Hepatocyte (in vitro differentiated cells): ENCODE results near the gene ATP5F1D. TPM values are rescaled to one million over a fixed set of nuclear protein-coding genes. Genes with fewer than 3 reads are reported as not detected.

Experiments used
- DNase-seq: peaks from one replicate; pipeline ENCODE4 v3.0.0-alpha.2; 2016; ENCODE audit warnings: low spot score
- H2AFZ ChIP-seq: fragments of 200-600 bp; sonication (generic); 2 replicates; pipeline ENCODE4 v1.6.0; 2016; ENCODE audit warnings: antibody characterized with exemption, mild to moderate bottlenecking
- H3K27ac ChIP-seq: fragments of 200-600 bp; sonication (generic); 2 replicates; pipeline ENCODE4 v1.5.1; 2016; ENCODE audit warnings: mild to moderate bottlenecking
- H3K27me3 ChIP-seq: fragments of 200-600 bp; sonication (generic); 2 replicates; pipeline ENCODE4 v1.6.1; 2016
- H3K36me3 ChIP-seq: fragments of 200-600 bp; sonication (generic); replicated peaks from 2 replicates; pipeline ENCODE4 v1.5.1; 2016; ENCODE audit warnings: low read depth; ENCODE audit not compliant: insufficient read depth
- H3K4me1 ChIP-seq: fragments of 200-600 bp; sonication (generic); 2 replicates; pipeline ENCODE4 v1.5.1; 2016; ENCODE audit warnings: mild to moderate bottlenecking, moderate library complexity; ENCODE audit not compliant: insufficient read depth
- H3K4me2 ChIP-seq: fragments of 200-600 bp; sonication (generic); 2 replicates; pipeline ENCODE4 v1.6.0; 2016
- H3K4me3 ChIP-seq: fragments of 200-600 bp; sonication (generic); 2 replicates; pipeline ENCODE4 v1.5.1; 2016; ENCODE audit warnings: mild to moderate bottlenecking
- H3K79me2 ChIP-seq: fragments of 200-600 bp; sonication (generic); 2 replicates; pipeline ENCODE4 v1.6.0; 2017; ENCODE audit warnings: mild to moderate bottlenecking
- H3K9me2 ChIP-seq: fragments of 200-600 bp; sonication (generic); replicated peaks from 2 replicates; pipeline ENCODE4 v1.6.0; 2017; ENCODE audit warnings: mild to moderate bottlenecking; ENCODE audit not compliant: insufficient read depth
- H3K9me3 ChIP-seq: fragments of 200-600 bp; sonication (generic); 2 replicates; pipeline ENCODE4 v1.5.1; 2016; ENCODE audit warnings: low read depth, mild to moderate bottlenecking
- H4K20me1 ChIP-seq: fragments of 200-600 bp; sonication (generic); 2 replicates; pipeline ENCODE4 v1.6.0; 2016; ENCODE audit warnings: mild to moderate bottlenecking; ENCODE audit not compliant: insufficient read depth, poor library complexity, severe bottlenecking
- EZH2 ChIP-seq: fragments of 200-600 bp; sonication (generic); IDR thresholded peaks from 2 replicates; pipeline ENCODE4 v1.6.1; 2016; ENCODE audit warnings: antibody characterized with exemption, mild to moderate bottlenecking, borderline replicate concordance
- EZH2phosphoT487 ChIP-seq: fragments of 200-600 bp; sonication (generic); IDR thresholded peaks from one replicate; pipeline ENCODE4 v1.6.1; 2018; ENCODE audit warnings: antibody characterized with exemption, mild to moderate bottlenecking, low read depth, moderate library complexity; ENCODE audit not compliant: unreplicated experiment, severe bottlenecking
- WGBS: methylation state at CpG from one replicate; pipeline ENCODE4 v1.1.6; 2016; ENCODE audit warnings: low lambda C conversion rate; ENCODE audit errors: missing lambda C conversion rate; 5-methylcytosine and 5-hydroxymethylcytosine counted together
- polyA plus RNA-seq: library from polyadenylated mRNA; unstranded; fragments of >200 nt; fragmentation: Nextera tagmentation; extraction: Ambion mirVana; gene quantifications from 2 replicates; pipeline ENCODE4 v1.2.1, GENCODE V29; 2016
- total RNA-seq: library from RNA; depleted of rRNA; stranded (reverse); fragments of >200 nt; gene quantifications from 2 replicates; pipeline ENCODE4 v1.2.3, GENCODE V29; 2014
- TF ChIP-seq, protein P1 (sequence below): fragments of 200-600 bp; sonication (generic); IDR thresholded peaks from 2 replicates; pipeline ENCODE4 v1.5.1; 2016; ENCODE audit warnings: antibody characterized with exemption, mild to moderate bottlenecking; ENCODE audit not compliant: poor library complexity

The ATP5F1D gene
- total and polyA plus RNA-seq, 2 experiments from 2014 or later = 54.0 to 291 TPM

DNA sequence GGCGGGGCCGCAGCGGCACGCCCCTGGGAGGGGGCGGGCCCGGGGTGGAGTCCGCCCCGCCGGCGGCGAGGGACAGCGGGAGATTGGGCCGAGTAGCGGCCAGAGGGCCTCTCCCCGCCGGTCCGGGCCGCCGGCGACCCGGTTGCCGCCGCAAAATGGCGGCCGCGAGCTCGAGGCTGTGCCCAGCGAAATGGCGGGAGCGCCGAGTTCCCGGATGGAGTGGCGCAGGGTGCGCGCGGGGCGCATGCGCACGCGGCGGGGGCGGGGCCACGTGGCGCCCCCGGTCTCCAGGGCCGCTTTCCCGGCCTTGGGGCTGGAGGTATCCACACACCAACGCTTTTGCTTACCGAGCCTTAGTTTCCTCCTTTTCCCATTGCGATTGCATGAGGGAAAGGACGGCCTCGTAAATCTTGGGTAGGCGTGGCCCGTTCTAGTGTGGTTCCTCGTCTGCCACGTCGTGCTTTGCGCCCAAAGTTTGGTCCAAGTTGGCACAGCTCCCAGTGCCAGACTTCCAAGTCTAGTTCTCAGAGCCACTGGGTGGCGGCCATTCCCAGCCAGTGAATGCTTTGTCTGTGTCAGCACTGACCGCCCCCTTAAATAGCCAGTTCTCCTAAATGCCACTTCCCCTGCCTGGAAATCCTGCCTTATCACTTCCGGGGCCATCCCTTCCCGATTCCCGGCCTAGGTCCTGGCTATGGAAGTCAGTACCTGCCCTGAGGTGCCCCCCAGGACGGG, 28.1 kb downstream of the ATP5F1D start:
- H3K9me2 ChIP-seq = no peaks in the 10 kb centered on the region
- peaks cover 60% of the 10 kb centered on the region for H3K4me1 ChIP-seq
- no peak for TF ChIP-seq EZH2phosphoT487
- TF ChIP-seq, protein P1, sequence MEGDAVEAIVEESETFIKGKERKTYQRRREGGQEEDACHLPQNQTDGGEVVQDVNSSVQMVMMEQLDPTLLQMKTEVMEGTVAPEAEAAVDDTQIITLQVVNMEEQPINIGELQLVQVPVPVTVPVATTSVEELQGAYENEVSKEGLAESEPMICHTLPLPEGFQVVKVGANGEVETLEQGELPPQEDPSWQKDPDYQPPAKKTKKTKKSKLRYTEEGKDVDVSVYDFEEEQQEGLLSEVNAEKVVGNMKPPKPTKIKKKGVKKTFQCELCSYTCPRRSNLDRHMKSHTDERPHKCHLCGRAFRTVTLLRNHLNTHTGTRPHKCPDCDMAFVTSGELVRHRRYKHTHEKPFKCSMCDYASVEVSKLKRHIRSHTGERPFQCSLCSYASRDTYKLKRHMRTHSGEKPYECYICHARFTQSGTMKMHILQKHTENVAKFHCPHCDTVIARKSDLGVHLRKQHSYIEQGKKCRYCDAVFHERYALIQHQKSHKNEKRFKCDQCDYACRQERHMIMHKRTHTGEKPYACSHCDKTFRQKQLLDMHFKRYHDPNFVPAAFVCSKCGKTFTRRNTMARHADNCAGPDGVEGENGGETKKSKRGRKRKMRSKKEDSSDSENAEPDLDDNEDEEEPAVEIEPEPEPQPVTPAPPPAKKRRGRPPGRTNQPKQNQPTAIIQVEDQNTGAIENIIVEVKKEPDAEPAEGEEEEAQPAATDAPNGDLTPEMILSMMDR = peak; percentile 14
- peaks cover 46% of the 10 kb centered on the region for H4K20me1 ChIP-seq
- H3K27ac ChIP-seq = peak overlapping the region; percentile 93
- H3K4me2 ChIP-seq = peak overlapping the region; percentile 98
- H3K27me3 ChIP-seq = no peaks in the 10 kb centered on the region
- H3K36me3 ChIP-seq = peaks cover 5% of the 10 kb centered on the region
- no peak overlapping the region for H2AFZ ChIP-seq
- H3K4me3 ChIP-seq = peak overlapping the region; percentile 83
- H3K79me2 ChIP-seq = peaks cover 67% of the 10 kb centered on the region
- peak; percentile 94 for DNase-seq
- H3K9me3 ChIP-seq = no peaks in the 10 kb centered on the region
- 3% methylated on average over 49 of the region's 64 CpGs for WGBS

DNA sequence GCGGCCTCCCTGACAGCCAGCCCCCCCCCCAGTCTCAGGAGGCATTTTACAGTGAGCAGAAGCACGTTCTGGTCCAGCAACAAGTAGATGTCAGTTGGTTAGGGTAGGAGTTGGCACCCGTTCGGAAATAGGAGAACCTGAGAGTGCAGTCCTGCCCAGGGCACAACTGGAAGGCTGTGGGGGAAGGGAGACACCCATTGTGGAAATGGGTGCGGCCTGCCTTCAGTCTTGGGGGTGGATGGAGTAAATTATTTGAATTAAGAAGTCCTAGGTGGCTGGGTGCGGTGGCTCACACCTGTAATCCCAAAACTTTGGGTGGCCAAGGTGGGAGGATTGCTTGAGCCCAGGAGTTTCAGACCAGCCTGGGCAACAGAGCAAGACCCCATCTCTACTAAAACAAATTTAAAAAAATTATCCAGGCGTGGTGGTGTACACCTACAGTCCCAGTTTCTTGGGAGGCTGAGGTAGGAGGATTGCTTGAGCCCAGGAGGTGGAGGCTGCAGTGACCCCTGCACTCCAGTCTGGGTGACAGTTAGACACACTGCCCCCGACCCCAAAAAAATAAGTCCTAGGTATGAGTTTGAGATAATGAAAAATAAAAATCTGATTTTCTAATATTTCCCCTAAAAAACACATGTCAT, 28.8 kb downstream of the ATP5F1D start:
- H3K79me2 ChIP-seq = peaks cover 71% of the 10 kb centered on the region
- H3K4me2 ChIP-seq = peak overlapping the region; percentile 98
- H3K36me3 ChIP-seq = peaks cover 5% of the 10 kb centered on the region
- 62% methylated on average over 7 of the region's 8 CpGs for WGBS
- peak overlapping the region; percentile 93 for H3K27ac ChIP-seq
- peak overlapping the region; percentile 83 for H3K4me3 ChIP-seq
- H3K4me1 ChIP-seq = peaks cover 59% of the 10 kb centered on the region
- H2AFZ ChIP-seq = no peak overlapping the region
- no peaks in the 10 kb centered on the region for H3K27me3 ChIP-seq
- H3K9me3 ChIP-seq = no peaks in the 10 kb centered on the region
- H3K9me2 ChIP-seq = no peaks in the 10 kb centered on the region
- H4K20me1 ChIP-seq = peaks cover 50% of the 10 kb centered on the region
- DNase-seq = no peak
- no peak for TF ChIP-seq EZH2phosphoT487
- TF ChIP-seq, protein P1 = no peak
- no peak for TF ChIP-seq EZH2

DNA sequence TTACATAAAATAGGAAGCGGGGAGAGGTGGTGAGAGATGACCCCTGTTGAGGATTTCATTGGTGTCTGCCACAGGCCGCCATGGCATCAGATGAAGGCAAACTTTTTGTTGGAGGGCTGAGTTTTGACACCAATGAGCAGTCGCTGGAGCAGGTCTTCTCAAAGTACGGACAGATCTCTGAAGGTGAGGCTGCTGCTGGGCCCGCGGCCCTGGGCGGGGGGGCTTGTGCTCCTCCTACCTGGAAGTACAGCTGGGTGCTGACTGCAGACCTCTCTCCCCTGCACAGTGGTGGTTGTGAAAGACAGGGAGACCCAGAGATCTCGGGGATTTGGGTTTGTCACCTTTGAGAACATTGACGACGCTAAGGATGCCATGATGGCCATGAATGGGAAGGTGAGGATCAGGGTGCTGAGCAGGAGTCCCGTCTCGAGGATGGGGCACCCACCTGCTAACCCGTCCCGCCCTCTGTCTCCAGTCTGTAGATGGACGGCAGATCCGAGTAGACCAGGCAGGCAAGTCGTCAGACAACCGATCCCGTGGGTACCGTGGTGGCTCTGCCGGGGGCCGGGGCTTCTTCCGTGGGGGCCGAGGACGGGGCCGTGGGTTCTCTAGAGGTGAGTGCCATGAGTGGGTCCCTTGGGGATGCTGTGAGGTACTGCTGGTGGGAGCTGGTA, 29.4 kb downstream of the ATP5F1D start:
- Histone ChIP-seq H2AFZ (no peak overlapping the region), H3K4me1 (peaks cover 53% of the 10 kb centered on the region), H3K79me2 (peaks cover 71% of the 10 kb centered on the region), H3K27ac (peak overlapping the region; percentile 93), H3K27me3 (no peaks in the 10 kb centered on the region), H3K4me2 (peak overlapping the region; percentile 98), H3K9me2 (no peaks in the 10 kb centered on the region), H3K4me3 (peak overlapping the region; percentile 83), H3K9me3 (no peaks in the 10 kb centered on the region), H4K20me1 (peaks cover 50% of the 10 kb centered on the region), H3K36me3 (peaks cover 5% of the 10 kb centered on the region)
- DNase-seq = no peak
- WGBS = 92% methylated on average over 26 of the region's 26 CpGs
- TF ChIP-seq, protein P1 = no peak
- TF ChIP-seq EZH2 (no peak), EZH2phosphoT487 (no peak)
